Globus pallidus (tissue), 1 donor: ENCODE results near the gene ZWILCH.
"Not testable (repeated sequence)": the region's sequence is repeated elsewhere in the genome, so short reads cannot be mapped to it uniquely, and the experiment has no call there.

Experiments
- DNase-seq: peaks from one replicate; pipeline ENCODE4 v3.0.0-alpha.2; 2015; ENCODE audit warnings: low spot score

ZWILCH gene

DNA sequence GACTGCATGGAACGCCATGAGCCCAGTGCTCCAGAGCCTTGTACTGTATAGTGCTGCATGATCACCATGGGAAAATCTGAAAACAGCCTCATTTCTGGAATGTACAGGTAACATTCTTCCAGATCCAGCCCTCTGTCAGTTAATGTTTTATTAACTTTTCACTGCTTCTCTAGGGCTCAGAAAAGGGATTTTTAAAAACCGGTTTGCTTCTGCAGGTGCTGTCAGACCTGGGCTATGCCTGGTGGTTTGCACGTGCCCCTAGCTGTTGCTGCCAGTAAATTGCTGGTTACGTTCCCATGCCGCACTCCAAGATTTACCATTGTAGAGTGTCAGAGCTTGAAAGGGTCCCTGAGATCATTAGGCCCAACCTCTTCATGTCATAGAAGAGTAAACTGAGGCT lies 16.6 kb upstream of the ZWILCH start:
- DNase-seq = no peak

DNA sequence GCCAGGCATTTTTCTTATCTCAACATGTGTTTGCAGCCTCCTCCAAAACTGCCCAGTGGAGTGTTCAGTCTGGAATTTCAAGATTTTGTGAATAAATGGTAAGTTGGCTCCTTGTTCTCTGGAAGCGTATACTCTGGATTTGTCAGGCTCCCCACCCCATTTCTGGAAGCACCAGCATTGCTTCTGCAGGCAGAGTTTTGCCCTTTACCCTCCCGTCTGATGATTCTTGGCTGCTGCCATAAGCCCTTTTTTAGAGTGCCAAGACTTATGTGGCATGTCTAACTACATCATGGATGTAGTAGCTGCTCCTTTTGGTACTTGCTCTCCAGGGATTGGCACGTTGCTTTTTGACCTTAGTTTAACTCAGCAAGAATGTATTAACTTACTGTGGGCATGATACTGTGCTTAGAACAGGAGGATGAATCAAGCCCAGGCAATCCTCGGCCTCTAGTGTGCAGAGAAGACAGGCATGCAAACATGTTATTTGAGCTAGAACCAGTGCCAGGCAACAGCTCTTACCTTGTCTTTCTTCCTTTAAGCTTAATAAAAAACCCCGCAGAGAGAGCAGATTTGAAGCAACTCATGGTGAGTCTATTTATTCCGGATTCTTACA lies 15.8 kb upstream of the ZWILCH start:
- no peak for DNase-seq

DNA sequence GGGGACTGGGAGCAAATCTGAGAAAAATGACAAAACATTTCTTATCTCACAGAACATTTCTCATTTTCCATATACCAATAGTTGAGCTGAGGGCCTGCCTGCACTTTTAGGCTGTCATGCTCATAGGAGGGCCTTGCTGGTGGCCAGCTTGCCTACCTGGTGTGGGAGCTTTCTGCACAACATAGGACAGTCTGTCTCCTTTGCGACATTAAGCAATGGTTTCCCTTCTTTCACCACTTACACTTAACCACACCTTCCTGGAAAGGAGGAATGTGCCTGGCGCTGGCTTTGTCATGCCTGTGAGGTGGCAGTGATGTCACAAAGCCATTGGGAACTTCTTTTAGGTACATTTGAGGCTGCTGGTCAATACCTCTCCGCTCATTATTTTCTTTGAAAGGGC lies 13.3 kb upstream of the ZWILCH start:
- no peak for DNase-seq

DNA sequence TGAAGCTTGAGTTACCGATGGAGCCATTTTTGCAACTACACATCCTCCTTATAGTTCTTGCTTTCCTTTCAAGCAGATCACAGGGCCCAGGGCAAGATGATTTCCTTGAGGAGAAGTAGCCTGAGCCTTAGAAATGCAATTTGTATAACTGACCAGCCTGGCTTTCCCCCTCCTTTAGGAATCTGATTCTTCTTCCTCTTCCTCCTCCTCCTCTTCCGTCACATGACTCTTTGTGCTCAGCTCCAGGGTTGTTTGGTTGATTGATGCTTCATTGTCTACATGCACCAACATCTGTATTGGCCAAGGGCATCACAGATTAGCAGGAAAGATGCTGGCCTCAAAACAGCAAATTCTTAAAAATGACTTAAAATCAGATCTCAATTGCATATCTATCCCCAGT lies 10.9 kb upstream of the ZWILCH start:
- DNase-seq = no peak

DNA sequence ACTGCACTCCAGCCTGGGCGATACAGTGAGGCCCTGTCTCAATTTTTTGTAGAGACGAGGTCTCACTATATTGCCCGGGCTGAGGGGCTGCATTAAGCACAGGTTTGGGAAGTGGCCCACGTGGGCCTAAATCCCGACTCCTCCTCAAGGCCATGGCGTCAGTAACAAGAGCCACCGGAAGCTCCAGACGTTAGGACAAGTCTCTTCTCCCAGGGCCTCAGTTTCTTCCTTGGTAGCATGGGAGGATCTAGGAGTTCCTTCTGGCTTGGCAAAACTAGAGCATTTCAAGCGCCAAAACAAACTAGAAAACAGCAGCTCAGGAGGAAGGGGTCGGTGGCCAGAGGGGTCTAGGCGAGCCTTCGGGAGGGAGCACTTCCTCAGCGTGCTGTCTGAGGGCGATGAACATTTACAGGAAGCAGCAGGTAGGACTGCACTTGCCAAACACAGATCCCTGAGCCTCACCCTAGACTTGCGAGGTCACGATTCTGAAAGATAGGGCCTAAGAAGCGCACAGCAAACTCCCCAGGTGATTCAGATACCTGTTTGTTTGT lies 8.1 kb upstream of the ZWILCH start:
- no peak for DNase-seq

DNA sequence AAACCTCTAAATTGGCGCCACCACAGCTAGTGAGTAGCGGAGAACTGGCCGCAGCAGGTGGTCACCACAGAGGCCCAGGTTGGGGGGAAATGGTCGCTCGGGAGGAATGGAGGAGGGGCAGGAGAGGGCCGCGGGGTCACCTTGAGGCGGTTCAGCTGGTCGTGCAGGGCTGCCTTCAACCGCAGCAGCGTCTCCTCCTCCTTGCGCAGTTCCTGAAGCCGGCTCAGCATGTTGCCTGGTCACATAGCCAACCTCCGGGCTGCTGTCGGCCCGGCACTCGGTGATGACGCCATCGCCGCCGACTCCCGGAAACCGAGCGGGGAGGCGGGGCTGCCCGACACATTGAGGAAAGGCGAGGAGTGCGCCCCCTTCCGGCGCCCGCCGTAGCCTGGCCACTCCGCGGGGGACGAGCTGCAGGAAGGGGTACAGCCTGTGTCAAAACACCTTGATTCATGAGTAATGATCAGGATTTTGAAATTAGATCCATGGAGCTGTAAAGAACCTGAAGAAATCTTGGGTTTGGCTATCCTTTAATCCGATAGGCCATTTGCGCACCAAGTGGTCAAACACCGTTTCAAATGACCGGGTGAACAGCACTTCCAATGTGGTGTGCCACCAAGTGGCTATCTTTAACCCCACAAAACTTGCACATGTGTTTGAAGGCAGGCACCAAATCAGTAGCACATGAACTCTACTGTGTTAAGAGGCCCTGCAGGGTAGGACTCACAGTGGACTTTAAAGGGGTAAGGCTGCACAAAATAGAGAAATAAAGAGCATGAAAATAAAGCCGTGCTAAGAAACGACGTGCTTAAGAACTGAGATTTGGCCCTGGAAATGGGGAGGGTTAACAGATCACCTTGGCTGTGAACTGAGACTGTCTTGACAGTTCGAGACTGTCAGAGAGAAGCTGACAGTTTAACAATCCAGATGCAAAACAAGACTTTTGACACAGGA lies 7.3 kb upstream of the ZWILCH start, which contains the start of gene SNAPC5:
Gene SNAPC5 (minus strand): TSS at position 261 of the 954 bp plus-strand sequence. CDS start 31 bp downstream, at position 230.
- peak; percentile 87 for DNase-seq

DNA sequence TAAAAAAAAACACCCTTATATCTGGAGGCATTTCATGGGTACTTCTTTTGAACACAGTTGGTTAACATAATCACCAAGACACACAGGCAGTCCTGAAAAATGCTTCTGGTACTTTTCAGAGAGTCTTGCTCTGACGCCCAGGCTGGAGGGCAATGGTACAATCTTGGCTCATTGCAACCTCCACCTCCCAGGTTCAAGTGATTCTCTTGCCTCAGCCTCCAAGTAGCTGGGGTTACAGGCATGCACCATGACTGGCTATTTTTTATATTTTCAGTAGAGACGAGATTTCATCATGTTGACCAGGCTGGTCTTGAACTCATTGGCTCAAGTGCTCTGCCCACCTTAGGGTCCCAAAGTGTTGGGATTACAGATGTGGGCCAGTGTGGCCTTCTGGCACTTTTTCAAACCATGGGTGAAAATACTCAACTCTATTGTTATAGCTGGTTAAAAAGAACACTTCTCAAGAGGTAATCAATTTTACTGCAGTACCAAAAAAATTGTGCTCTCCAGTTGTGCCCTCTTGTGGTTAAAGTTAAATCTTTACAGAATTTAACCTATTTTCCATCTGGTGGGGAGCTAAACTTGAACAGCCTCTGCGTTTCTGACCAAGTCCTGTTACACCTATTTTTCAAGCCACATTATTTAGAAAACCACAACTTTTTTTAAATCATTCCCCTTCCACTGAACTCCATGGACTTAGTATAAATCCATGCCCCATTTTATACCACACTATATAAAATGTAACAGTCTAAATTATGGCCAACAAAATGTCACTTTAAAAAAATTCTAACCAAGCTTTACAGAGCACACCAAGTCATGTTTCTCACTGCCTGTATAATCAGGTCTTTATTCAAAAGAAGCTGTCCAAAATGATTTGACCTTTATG lies 6.4 kb upstream of the ZWILCH start:
- DNase-seq = peak; percentile 20

DNA sequence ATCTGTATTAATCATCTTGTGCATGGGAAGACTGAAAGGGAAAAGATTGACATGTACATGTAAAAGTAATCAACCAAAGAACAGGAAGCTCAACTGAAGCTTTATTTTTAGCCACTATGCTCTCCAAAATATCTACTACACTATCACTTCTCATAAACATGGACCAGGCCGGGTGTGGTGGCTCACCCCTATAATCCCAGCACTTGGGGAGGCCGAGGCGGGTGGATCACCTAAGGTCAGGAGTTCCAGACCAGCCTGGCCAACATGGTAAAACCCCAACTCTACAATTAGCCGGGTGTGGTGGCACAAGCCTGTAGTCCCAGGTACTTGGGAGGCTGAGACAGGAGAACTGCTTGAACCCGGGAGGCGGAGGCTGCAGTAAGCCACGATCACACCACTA lies 4.8 kb upstream of the ZWILCH start:
- DNase-seq = not testable (repeated sequence)

DNA sequence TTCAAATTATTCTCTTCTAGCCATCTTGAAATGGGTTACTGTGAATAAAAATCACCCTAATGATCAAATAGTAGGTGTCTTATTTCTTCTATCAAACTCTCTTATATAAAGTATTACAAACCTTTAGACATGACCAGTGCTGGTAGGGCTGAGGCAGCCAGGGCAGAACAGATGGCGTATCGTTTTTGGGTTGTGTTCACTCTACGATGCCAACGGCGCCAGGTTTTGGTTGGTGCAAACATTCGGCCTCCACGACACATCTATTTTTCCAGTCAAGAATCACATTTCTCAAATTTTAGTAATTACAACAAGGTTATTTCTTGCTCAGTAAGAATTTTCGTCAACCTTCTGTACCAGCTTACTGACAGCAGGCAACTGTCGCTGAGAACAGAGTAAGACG lies 2.6 kb upstream of the ZWILCH start:
- DNase-seq = no peak

DNA sequence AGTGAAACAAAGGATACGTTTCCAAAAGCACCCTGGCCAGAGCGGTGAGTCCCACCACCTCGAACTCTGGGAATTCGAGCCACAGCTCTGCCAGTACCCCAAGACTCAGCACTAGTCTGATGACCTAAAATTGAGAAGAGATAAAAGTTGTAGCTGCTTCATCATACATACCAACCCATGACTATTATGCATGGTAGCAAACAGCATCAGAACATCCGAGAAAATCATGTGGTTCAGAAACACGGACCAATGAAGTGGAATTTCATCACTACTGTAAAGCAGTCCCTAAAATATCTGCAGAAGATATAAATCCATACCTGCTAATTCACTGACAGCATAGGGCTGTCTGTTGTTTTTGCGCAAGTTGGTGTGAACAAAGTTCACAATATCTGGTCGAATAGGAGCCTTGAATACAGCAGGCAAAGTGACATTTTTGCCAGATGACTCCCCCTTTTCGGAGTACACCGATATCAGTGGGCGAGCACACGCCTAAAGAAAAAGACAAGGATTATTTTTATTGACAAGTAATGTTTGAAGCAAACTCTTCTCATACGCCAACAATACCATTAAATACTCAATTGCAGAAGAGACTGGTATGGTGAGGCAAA lies 2.0 kb upstream of the ZWILCH start:
- not testable (repeated sequence) for DNase-seq

DNA sequence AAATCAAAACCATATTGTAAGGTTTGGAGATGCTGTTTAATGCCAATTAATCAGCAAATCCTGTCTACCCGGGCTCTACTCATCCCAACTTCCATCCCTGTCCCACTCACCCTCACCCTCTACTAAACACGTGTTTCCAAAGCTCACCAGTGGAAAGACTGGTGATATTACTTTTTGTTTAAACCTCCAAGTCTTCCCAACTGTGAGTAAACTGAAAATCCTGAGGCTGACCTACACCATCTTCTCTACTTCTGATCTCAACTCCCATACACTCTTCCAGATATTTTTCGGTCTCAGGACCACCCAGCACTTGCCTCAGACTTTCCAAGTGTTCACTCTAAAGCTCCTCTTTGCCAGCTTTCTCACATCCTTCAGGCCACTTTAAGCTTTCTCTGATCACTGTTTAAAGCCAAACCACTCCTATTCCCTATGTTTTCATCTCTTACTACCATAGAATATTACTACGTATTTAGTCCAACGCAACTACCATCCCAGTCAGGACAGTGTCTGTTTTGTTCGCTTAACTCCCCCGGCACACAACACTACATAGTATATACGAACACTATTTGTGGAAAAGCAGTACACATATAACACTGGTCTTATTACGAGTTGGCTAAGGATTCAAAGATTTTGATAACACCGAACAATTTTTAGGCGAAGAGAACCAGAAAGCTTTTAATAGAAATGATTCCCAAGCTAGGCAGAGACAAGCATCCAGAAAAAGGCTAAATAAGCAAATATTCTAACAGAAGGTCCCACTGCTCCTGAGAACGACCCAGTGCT lies 1.2 kb upstream of the ZWILCH start:
- DNase-seq = no peak

DNA sequence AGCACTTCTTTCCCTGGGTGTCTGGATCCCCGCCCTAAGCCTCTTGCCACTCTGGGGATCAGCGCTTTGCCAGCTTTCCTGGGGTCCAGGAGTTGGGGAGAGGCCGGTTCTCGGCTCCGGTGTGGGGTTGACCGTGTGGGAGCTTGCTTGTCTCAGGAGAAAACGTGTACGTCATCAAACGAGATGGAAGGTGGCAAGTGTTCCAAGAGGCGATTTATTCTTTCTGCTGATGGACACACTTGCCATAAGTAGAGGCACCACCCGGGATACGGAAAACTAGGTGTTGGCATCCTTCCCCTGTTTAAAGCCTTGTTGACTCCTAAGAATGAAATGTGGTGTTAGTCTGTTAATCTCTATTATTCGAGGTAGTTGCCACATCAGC lies 295 bp downstream of the ZWILCH start:
- DNase-seq = no peak

DNA sequence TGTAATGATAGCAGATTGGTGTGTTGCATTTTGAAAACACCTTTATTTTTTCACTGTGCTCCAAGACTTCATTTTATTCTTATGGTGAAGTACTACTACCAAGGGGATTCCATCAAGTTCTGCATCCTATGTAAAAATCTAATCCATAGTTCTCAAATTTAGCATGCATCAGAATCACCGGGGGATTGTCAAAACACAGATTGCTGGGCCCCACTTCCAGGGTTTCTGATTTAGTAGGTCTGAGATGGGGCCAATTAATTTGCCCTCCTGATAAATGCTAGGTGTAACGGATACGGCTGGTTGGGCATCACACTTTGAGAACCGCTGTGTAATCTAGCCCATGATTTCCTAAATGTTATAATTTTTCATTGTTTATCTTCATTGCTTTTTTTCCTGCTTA lies 692 bp downstream of the ZWILCH start:
- DNase-seq = no peak

DNA sequence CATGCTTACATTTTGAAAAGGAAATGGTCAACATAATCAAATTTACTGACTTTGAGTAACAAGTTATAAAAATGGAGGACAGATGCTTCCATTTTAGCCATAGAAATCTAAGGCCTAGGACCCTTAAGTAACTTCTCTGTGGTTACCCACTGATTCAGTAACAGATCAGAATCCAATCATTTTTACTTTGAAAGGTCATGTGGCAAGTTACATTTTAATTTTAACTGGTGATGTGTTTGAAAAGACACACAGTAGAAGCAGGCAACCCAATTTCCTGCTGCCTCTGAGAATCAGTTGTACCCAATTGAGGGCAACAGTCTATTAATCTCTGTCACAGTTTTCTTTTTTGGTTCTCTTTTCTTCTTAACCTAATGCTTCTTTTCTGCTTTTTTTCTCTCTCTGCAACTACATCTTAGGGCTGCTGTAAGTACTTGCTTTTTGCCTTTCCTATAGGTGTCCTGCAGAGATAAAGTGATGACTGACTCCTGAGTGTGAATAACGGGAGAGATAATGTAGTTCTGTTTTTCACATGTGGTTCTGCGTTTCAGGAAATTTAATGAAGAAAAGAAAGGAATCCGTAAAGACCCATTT lies 3.3 kb downstream of the ZWILCH start:
- no peak for DNase-seq

DNA sequence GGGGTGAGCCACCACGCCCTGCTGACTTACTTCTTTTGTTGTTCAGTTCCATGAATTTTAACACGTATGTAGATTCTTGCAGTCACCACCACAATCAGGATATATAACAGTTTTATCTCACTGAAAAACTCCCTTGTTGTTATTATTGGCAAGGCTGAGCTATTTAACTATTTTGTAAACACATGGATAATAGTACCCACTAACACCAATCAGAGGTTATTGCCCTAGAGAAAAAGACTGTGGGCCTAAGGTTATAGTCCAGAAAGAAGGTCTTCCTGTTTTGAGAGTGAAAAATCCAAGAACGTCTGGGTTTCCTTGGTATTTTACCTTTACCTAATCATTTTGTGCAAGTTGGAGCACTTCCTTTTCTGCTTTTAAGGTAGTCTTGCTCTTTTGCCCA lies 9.5 kb downstream of the ZWILCH start:
- DNase-seq = no peak

DNA sequence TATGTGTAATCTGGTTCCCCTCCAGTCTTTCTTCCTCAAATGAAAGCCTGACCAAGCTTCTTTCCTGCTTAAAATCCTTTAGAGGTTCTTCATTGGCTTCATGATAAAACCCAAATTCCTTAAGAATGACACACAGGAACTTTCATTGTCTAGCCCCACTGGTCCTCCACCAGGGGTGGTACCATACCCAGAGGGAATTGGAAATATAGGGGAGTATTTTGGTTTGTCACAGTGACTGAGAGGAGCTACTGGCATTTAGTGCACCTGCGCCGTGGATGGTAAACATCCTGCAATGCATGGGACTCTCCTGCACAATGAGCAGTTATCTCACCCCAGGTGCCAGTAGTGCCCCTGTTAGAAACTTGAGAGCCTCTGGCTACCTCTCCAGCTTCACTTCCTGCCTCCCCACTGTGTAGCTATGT lies 10.8 kb downstream of the ZWILCH start:
- no peak for DNase-seq

DNA sequence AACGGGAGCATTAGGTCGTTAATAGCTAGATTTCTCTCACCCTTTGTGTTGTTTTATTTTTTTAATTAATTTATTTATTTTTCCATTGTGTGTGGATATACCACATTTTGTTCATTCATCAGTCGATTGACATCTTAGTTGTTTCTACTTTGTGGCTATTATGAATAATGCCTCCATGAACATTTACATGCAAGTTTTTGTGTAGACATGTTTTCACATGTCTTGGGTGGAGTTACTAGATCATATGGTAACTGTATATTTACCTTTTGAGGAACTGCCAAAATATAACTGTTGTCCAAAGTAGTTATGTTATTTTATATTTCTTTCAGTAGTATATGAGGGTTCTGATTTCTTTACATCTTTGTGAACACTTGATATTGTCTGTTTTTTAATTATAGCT lies 18.8 kb downstream of the ZWILCH start:
- no peak for DNase-seq

DNA sequence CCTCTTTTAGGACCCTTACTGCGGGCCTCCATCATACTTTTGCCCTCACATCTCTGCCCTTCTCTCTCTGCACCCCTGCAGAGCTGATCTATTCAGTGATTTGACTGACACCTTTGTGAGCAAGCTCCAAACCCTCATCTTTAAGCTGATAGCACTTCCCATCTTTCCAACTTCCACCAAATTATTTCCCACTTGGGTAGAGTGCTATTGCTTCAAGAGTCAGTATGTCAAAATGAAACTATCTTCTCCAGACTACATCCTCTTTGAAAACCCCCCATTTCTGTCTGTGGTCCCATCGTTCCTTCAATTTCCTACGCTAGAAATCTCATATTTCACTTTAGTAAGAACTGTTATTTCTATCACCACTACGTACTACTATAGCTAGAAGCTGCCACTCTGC lies 19.7 kb downstream of the ZWILCH start:
- DNase-seq = peak; percentile 5

DNA sequence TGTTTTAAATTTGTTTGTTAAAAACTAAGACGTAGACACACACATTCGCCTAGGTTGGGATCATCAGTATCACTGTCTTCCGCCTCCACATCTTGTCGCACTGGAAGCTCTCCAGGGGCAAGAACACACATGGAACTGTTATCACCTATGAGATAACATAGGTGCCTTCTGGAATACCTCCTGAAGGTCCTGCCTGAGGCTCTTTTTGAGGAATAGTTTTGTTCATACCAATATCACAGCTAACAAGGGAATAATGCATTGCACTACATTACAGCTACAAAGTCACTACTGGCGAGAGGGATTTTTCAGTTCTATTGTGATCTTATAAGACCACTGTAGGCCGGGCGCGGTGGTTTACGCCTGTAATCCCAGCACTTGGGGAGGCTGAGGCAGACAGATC lies 29.9 kb downstream of the ZWILCH start:
- no peak for DNase-seq

DNA sequence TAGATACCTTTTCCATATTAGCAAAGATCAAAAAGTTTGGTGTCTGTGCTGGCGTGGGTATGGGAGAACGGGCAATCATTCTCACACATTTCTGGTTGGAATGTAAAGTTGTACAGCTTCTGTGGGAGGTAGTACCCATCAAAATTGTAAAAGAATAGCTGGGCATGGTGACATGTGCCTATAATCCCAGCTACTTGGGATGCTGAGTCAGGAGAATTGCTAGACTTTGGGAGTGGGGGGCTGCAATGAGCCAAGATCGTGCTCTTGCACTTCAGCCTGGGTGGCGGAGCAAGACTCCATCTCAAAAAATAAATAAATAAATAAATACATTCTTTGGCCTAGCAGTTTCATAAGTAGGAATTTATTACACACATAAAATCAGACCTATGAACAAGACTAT lies 37.8 kb downstream of the ZWILCH start:
- DNase-seq = no peak
